Esophagus (tissue), 2 donors: ENCODE results near the gene TMEM132D. TPM values are rescaled to one million over a fixed set of nuclear protein-coding genes. Genes with fewer than 3 reads are reported as not detected.

Source experiments
- H3K27ac ChIP-seq, 2 donors: one replicate each; pipeline ENCODE4 v1.5.1; 2013; ENCODE audit warnings: low read depth in 2 of 2, mild to moderate bottlenecking in 2 of 2, inconsistent platforms in 1 of 2, low read length in 1 of 2, moderate library complexity in 1 of 2
- H3K27me3 ChIP-seq, 2 donors: one replicate each; pipeline ENCODE4 v1.6.1; 2013; ENCODE audit warnings: low read length in 2 of 2, control low read depth in 1 of 2, mild to moderate bottlenecking in 1 of 2; ENCODE audit not compliant: insufficient read depth in 2 of 2, control insufficient read depth in 1 of 2
- H3K36me3 ChIP-seq, 2 donors: one replicate each; pipeline ENCODE4 v1.6.1; 2013; ENCODE audit warnings: low read length in 1 of 2; ENCODE audit not compliant: control insufficient read depth in 2 of 2, insufficient read depth in 2 of 2
- H3K4me1 ChIP-seq, 2 donors: one replicate each; pipeline ENCODE4 v1.6.1; 2013; ENCODE audit warnings: low read length in 1 of 2; ENCODE audit not compliant: control insufficient read depth in 2 of 2, insufficient read depth in 2 of 2
- H3K4me3 ChIP-seq, 2 donors: one replicate each; pipeline ENCODE4 v1.5.1; 2013; ENCODE audit warnings: low read length in 2 of 2, mild to moderate bottlenecking in 2 of 2, low read depth in 1 of 2, moderate library complexity in 1 of 2
- H3K9me3 ChIP-seq, 2 donors: one replicate each; pipeline ENCODE4 v1.6.1; 2013; ENCODE audit warnings: mild to moderate bottlenecking in 2 of 2, low read depth in 1 of 2, low read length in 1 of 2, moderate library complexity in 1 of 2; ENCODE audit not compliant: control insufficient read depth in 2 of 2, insufficient read depth in 1 of 2
- WGBS, 2 donors: extraction: QIAGEN DNeasy Blood & Tissue Kit; methylation state at CpG; one replicate each; pipeline ENCODE4 v1.1.7; 2013; 5-methylcytosine and 5-hydroxymethylcytosine counted together
- polyA plus RNA-seq, 2 donors: library from polyadenylated mRNA; stranded (reverse); fragments of 200-250 nt; gene quantifications; one replicate each; pipeline ENCODE4 v1.2.3, GENCODE V29; 2013
- donor health status: healthy with polysubstance abuse.
- donor health status: Bipolar disorder and iron deficiency.

TMEM132D gene
- not detected for polyA plus RNA-seq

DNA sequence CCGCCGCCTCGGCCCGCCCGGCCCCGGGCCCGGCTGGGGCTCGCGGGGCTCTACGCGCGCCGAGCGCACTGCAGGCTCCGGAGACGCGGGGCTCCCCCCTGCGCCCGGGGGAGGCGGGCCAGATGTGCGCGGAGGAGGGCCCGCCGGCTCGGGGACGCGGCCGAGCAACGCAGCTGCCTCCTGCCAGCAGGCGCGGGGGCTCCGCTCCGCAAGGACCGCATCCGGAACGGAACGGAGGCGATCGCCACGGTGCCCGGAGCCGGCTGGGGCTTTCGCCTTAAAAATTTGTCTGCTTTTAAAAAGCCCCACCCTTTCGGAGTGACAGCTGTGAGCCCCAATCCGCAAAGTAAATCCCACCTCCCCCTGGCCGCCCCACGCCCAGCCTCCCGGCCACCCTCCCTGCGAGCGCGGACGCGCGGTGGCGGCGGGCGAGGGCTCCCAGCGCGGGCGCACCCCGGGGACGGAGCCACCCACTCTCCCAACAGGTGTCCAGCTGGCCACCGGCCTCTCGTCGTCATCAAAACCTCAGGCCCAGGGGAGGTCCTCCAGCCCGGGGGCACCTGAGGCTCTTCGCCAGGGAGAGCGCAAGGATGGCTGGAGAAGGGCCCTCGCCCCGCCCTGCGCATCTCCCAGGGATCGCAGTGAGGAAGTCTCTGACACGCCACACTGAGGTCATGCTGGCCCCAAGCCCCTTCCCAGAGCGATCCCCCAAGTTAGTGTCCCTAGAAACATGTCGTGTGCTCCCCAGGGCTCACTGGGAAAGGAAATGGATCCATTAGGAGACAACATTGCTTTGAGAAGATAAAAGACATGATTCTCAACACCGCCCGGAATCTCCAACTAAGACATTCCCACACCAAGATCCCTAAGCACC lies at the start of gene TMEM132D:
TSS of gene TMEM132D (minus strand) at position 70 of the 874 bp plus-strand sequence.
- Histone ChIP-seq H3K27me3 (peaks cover 3 to 6% of the 10 kb centered on the region in 2 donors), H3K4me3 (no peak within 1 kb of the TSS), H3K9me3 (no peaks in the 10 kb centered on the region), H3K4me1 (peaks cover 0 to 5% of the 10 kb centered on the region in 2 donors), H3K36me3 (no peaks in the 10 kb centered on the region), H3K27ac (no peak within 1 kb of the TSS)
- 8 to 10% methylated on average over 70 to 77 of the region's 77 CpGs for WGBS, 2 donors

DNA sequence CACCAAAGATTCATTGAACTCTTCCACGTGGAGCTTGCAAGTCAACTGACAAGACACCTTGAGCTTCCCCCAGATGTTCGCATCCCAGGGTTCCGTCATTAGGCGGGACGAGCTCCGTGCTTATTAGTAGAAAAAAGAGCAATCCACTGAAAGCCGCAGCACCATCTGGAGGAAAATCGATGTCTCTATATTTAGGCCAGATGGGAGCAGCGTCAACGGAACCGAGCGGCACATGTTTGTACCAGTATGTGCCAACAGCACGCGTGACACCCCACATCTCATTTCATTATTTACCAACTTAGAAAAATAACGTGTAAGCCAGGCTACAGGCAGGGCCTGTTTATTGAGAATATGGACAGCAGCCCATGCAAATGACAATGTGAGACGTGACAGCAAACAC lies 45.8 kb upstream of the TMEM132D start:
- 84% methylated on average over 16 of the region's 16 CpGs for WGBS, 2 donors
- Histone ChIP-seq H3K4me3 (no peak overlapping the region), H3K27ac (no peak overlapping the region), H3K36me3 (no peaks in the 10 kb centered on the region), H3K27me3 (no peaks in the 10 kb centered on the region), H3K4me1 (no peaks in the 10 kb centered on the region), H3K9me3 (peaks cover 0 to 2% of the 10 kb centered on the region in 2 donors)

DNA sequence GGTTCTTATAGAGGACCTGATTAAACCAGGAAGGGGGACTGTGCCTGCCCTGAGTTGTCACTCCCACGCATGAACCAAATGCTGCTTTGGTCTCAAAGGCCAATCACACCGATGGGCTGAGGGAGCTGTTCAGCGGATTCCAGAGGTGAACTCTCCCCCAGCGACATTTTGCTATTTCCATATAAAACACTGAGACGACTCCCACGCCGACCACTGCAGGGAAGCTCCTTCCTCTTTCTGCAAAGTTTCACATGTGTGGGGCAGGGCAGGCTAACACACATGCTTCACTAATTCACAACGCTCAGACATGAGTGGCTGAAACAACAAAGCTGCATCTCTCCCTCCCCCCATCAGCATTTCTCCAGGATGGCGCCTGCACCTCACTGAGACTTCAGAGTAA lies 37.8 kb upstream of the TMEM132D start:
- no peaks in the 10 kb centered on the region for H3K4me1 ChIP-seq
- WGBS, 2 donors, result 58 to 68% methylated on average over 9 of the region's 9 CpGs

DNA sequence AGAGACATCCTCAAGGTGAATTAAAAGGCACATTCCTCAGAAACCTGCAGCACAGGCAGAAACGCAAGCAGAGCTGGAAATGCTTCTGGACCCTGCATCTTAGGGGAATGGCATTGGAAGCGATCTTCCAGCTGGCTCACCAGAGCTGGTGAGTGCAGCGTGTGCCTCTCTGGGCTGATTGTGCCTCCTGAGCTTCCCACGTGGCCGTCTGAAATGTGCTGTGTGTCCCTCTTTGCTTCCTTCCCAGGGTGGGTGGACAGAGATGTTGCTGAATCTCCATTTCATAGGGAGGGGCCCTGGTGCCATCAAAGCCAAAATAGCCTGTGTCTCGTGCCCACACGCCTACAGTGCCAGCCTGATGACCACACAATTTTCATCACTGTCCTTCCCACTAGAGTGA lies 34.3 kb upstream of the TMEM132D start:
- Histone ChIP-seq H3K4me3 (no peak overlapping the region), H3K27me3 (no peaks in the 10 kb centered on the region), H3K9me3 (peaks cover 3 to 6% of the 10 kb centered on the region in 2 donors), H3K27ac (no peak overlapping the region), H3K36me3 (no peaks in the 10 kb centered on the region), H3K4me1 (no peaks in the 10 kb centered on the region)
- 48 to 54% methylated on average over 7 of the region's 7 CpGs for WGBS, 2 donors

More for the DNA sequence above, 37.8 kb upstream of the TMEM132D start:
- no peaks in the 10 kb centered on the region for H3K27me3 ChIP-seq
- no peaks in the 10 kb centered on the region for H3K36me3 ChIP-seq
- no peak overlapping the region for H3K4me3 ChIP-seq
- H3K27ac ChIP-seq, result no peak overlapping the region
- peaks cover 0 to 3% of the 10 kb centered on the region in 2 donors for H3K9me3 ChIP-seq

DNA sequence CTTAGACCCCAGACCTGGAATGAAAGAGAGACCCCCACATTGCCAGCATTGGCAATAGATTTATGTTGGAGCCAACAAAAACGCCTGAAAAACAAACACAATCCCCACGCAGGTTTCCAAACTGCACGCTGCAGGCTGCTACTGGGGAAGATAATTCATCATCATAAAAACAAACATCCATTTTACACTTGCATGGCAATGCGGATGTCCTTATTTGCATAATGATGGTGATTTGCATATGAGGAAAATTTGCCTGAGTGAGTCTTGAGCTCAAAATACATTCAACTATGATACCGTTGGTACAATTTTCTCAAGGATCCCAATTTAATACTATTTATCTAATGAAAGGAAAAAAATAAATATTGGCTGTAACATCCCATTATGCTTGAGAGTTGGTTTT lies 33.6 kb upstream of the TMEM132D start:
- Histone ChIP-seq H3K27ac (no peak overlapping the region), H3K4me1 (no peaks in the 10 kb centered on the region), H3K36me3 (no peaks in the 10 kb centered on the region), H3K4me3 (no peak overlapping the region), H3K27me3 (no peaks in the 10 kb centered on the region), H3K9me3 (peaks cover 3 to 6% of the 10 kb centered on the region in 2 donors)
- 23 to 29% methylated on average over 5 of the region's 5 CpGs for WGBS, 2 donors

DNA sequence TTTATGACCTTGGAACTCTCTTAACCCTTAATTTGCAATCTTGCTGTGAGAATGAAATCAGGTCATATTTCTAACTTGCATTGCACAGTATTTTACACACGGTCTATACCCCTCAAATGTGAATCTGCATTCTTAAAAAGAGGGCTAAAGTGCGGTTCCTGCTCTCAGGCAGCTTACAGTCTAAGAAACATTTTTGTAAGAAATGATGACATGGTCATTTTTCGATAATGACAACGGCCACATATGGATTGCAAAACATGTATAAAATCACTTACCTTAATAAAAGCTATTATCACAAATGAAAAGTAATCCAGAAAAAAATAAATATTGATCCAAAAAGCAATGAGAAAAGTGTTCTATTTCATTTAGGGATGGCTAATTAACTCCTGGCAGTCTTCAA lies 24.8 kb upstream of the TMEM132D start:
- H3K27ac ChIP-seq, result no peak overlapping the region
- H3K36me3 ChIP-seq, result no peaks in the 10 kb centered on the region
- H3K27me3 ChIP-seq, result no peaks in the 10 kb centered on the region
- peaks cover 3 to 9% of the 10 kb centered on the region in 2 donors for H3K9me3 ChIP-seq
- H3K4me1 ChIP-seq, result no peaks in the 10 kb centered on the region
- WGBS, 2 donors, result 84 to 88% methylated on average over 4 of the region's 4 CpGs
- H3K4me3 ChIP-seq, result no peak overlapping the region

DNA sequence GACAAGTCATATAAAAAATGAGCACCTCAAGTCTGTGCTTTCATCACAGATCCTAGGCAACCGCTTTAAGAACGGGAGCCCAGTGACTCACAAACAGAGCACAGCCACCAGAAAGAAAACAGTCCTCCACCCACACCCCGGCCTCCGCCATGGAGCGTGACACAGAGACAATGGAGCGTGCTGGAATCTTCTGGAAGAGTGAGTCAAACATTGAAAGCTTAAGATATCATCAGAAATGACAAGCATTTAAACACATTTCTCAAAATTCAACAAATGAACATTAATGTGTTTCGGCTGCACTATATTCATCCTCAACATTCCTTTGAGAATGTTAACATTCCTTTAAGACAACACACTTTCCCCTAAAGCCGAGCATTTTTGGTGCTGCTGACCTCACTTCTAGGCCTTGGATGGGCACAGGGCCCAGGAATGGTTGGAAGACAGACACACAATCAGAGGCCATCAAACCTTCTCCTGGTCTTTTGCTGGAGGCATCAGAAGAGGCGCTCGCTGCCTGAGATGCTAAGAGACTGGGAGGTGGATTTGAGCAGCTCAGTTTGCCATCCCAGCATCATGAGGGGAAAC lies 23.6 kb upstream of the TMEM132D start:
- H3K36me3 ChIP-seq, result no peaks in the 10 kb centered on the region
- H3K4me1 ChIP-seq, result no peaks in the 10 kb centered on the region
- 57 to 74% methylated on average over 10 of the region's 10 CpGs for WGBS, 2 donors
- H3K27me3 ChIP-seq, result no peaks in the 10 kb centered on the region
- H3K27ac ChIP-seq, result no peak overlapping the region
- H3K9me3 ChIP-seq, result peaks cover 0 to 9% of the 10 kb centered on the region in 2 donors
- no peak overlapping the region for H3K4me3 ChIP-seq

DNA sequence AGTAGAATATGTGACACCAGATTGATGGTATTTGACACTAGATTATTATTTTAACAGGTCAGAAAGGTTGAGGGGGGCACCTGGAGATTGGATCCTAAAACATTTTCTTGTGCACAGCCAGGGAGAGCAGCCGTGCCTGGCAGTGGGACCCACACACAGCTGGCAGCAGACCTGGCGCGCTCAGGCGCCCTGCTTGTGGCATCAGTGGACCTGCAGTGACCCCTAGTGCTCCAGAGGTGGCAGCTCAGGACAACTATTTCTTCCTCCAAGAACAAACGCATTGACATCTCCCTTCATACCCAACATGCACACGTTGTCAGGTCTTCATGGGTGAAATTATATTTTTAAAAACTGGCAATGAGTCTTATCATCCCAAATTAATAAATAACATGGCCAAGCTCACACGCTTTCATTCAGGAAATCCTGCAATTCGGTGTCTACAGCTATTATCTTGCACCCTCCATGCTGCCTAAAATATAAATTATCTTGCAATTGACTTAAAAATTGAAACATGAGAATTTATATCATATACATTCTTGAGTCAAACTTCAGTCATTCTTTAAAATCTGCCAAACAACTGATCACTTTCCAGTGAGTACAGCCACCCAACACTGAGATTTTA lies 7.7 kb upstream of the TMEM132D start:
- Histone ChIP-seq H3K4me1 (no peaks in the 10 kb centered on the region), H3K9me3 (no peaks in the 10 kb centered on the region), H3K27me3 (no peaks in the 10 kb centered on the region), H3K36me3 (no peaks in the 10 kb centered on the region), H3K27ac (no peak overlapping the region), H3K4me3 (no peak overlapping the region)
- WGBS, 2 donors, result 6 to 7% methylated on average over 8 of the region's 8 CpGs

DNA sequence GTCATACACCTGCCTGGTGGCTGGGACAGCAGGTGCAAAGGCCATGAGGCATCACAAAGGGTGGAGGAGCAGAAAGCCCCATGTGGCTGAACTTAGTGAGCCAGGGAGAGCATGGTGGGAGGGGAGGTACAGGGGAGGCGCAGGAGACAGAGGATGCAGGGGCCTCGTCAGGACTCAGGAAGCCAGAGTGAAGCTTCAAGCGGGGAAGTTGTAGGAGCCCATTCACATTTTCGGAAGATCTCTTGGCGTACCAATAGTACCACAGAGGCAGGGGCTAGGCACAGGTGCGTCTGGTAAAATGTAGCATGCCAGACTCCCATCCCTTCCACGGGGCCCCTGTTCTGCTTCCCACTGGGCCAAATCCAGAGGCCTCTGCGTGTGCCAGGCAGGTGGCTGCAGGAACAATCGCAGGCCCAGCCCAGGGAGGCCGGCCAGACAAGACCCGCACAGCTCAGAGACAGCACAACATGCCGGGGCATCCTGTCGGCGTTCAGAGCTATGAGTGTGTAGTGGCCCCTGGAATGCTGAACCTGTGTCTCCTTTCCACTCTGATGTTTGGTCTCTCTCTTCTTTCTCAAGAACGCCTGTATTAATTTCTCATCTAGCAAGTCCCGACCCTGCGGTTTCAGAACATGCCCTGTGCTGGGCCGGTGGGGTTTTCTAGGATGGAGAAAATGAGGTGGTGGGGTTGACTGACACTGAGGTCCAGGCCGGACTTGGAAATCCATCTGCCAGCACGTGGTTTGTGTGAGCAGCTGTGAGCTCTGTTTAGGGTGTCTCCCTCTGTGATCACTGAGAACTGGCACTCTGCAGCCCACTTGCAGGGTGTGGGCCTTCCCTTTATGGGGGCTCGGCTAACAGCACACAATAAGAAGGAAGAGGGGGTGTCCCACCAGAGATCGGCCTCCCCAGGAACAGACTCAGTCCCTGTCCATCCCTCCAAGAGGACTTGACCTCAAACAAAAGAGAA lies 5.5 kb upstream of the TMEM132D start:
- Histone ChIP-seq H3K27me3 (no peaks in the 10 kb centered on the region), H3K27ac (no peak overlapping the region), H3K36me3 (no peaks in the 10 kb centered on the region), H3K4me1 (no peaks in the 10 kb centered on the region), H3K9me3 (no peaks in the 10 kb centered on the region), H3K4me3 (no peak overlapping the region)
- WGBS, 2 donors, result 76 to 79% methylated on average over 22 of the region's 22 CpGs
